OCI-LY3 (cell line): ENCODE data around the gene DPF3.

Experiments
- CTCF ChIP-seq: fragments of 200-600, 300-600 bp; sonication (generic); IDR thresholded peaks from 2 replicates; pipeline ENCODE4 v1.5.1; 2014; ENCODE audit warnings: antibody characterized with exemption, low read length, low read depth
- EZH2phosphoT487 ChIP-seq: fragments of 200-600 bp; shearing (Covaris generic); IDR thresholded peaks from 2 replicates; pipeline ENCODE4 v1.6.1; 2018; ENCODE audit warnings: antibody characterized with exemption, mixed run types, low read depth

GRCh38 chr14:72666610-72667009 lies 227.3 kb downstream of the DPF3 start:
- no peak for TF ChIP-seq CTCF
- TF ChIP-seq EZH2phosphoT487 = no peak
